NCI-H2081 treated with DMSO at 0.1 percent for 48 hours (cell line): ENCODE results near the gene PATL2.
"Not testable (repeated sequence)": the region's sequence is repeated elsewhere in the genome, so short reads cannot be mapped to it uniquely, and the experiment has no call there.

Experiments used
- DNase-seq: peaks from one replicate; lab custom pipeline; 2025; lab: John Stamatoyannopoulos, UW

PATL2 gene

GRCh38 chr15:44711096-44711742, at the start of gene PATL2, which contains the start of gene B2M:
PATL2 (minus strand) TSS chr15:44711323; CDS start chr15:44676490, 34,833 bp downstream.
B2M (plus strand) TSS chr15:44711517; CDS start chr15:44711547, 30 bp downstream.
- peak; percentile 78 for DNase-seq

- DNase-seq = no peak
Observed at GRCh38 chr15:44753345-44753744, 42.2 kb upstream of the PATL2 start.

GRCh38 chr15:44743454-44743853, 32.3 kb upstream of the PATL2 start:
- not testable (repeated sequence) for DNase-seq

GRCh38 chr15:44739222-44739847, 28.2 kb upstream of the PATL2 start:
- DNase-seq = not testable (repeated sequence)

- no peak for DNase-seq
Observed at GRCh38 chr15:44738340-44738984, 27.3 kb upstream of the PATL2 start.

- DNase-seq = no peak
Observed at GRCh38 chr15:44736181-44736765, 25.1 kb upstream of the PATL2 start, which contains the start of gene TRIM69. TRIM69 (plus strand) TSS chr15:44736528; CDS start chr15:44736705, 177 bp downstream.

GRCh38 chr15:44735482-44736180, 24.5 kb upstream of the PATL2 start:
- DNase-seq = no peak

- DNase-seq = no peak
Observed at GRCh38 chr15:44734839-44735481, 23.8 kb upstream of the PATL2 start.

GRCh38 chr15:44729408-44730127, 18.4 kb upstream of the PATL2 start:
- no peak for DNase-seq

- peak; percentile 97 for DNase-seq
Observed at GRCh38 chr15:44728576-44729407, 17.7 kb upstream of the PATL2 start.

GRCh38 chr15:44728232-44728575, 17.1 kb upstream of the PATL2 start:
- not testable (repeated sequence) for DNase-seq

- DNase-seq = no peak
Observed at GRCh38 chr15:44727485-44728231, 16.5 kb upstream of the PATL2 start.

GRCh38 chr15:44726568-44727484, 15.7 kb upstream of the PATL2 start:
- DNase-seq = no peak

GRCh38 chr15:44726136-44726535, 15.0 kb upstream of the PATL2 start:
- DNase-seq = no peak

- DNase-seq = no peak
Observed at GRCh38 chr15:44722011-44722410, 10.9 kb upstream of the PATL2 start.

- no peak for DNase-seq
Observed at GRCh38 chr15:44720460-44721176, 9.5 kb upstream of the PATL2 start.

- DNase-seq = not testable (repeated sequence)
Observed at GRCh38 chr15:44720000-44720435, 8.9 kb upstream of the PATL2 start.
